Vagina (tissue), 2 donors: Measurements from ENCODE around the gene MS4A10.

ENCODE experiments used
- POLR2A ChIP-seq, 2 donors: fragments of 450-650 bp; IDR thresholded peaks; one replicate each; pipeline ENCODE4 v1.6.1; 2017; ENCODE audit warnings: antibody characterized with exemption in 2 of 2, mild to moderate bottlenecking in 2 of 2, moderate library complexity in 2 of 2
- POLR2AphosphoS5 ChIP-seq, 2 donors: sonication (generic); formaldehyde crosslinking; IDR thresholded peaks; one replicate each; pipeline ENCODE4 v1.9.0; 2017; ENCODE audit warnings: antibody characterized with exemption in 2 of 2, mild to moderate bottlenecking in 2 of 2, low read depth in 1 of 2; ENCODE audit not compliant: insufficient read depth in 1 of 2
- TF ChIP-seq, protein P1 (sequence below), 3 experiments: fragments of 450-650 bp in 2 of 3; fragments of 200-600 bp in 1 of 3; sonication (generic) in 1 of 3; IDR thresholded peaks; one replicate each; pipeline ENCODE4 v1.5.1; 2017 to 2019; ENCODE audit warnings: antibody characterized with exemption in 3 of 3, mild to moderate bottlenecking in 2 of 3, moderate library complexity in 2 of 3

DNA sequence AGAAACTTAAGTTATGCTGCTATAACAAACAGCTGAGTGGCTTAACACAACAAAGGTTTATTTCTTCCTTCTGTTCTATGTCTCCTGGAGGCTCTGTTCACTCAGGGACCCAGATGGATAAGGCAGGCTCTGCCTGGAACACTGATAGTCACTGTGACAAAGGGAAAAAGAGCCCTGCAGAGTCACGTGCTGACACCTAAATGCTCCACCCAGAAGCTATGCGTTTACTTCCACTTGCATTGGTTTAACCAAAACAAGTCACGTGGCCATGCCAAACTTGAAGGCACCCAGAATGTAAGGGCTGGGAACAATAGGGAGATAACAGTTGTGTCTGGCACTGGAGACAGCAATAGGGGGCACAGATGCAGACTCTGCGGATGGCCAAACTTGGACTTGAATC, 31.8 kb upstream of the MS4A10 start:
- TF ChIP-seq, protein P1, sequence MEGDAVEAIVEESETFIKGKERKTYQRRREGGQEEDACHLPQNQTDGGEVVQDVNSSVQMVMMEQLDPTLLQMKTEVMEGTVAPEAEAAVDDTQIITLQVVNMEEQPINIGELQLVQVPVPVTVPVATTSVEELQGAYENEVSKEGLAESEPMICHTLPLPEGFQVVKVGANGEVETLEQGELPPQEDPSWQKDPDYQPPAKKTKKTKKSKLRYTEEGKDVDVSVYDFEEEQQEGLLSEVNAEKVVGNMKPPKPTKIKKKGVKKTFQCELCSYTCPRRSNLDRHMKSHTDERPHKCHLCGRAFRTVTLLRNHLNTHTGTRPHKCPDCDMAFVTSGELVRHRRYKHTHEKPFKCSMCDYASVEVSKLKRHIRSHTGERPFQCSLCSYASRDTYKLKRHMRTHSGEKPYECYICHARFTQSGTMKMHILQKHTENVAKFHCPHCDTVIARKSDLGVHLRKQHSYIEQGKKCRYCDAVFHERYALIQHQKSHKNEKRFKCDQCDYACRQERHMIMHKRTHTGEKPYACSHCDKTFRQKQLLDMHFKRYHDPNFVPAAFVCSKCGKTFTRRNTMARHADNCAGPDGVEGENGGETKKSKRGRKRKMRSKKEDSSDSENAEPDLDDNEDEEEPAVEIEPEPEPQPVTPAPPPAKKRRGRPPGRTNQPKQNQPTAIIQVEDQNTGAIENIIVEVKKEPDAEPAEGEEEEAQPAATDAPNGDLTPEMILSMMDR (IDR thresholded peaks at IDR 0.05), result no peak
- TF ChIP-seq POLR2A (IDR thresholded peaks at IDR 0.05), result no peak
- no peak for TF ChIP-seq POLR2AphosphoS5 (IDR thresholded peaks at IDR 0.05; ENCODE audit: insufficient read depth in 1 of 2, low read depth in 1 of 2)
